A549 treated with CORT108297 at 1 μM for 4 hours (cell line): ENCODE data around the gene OR51S1. TPM values are rescaled to one million over a fixed set of nuclear protein-coding genes. Genes with fewer than 3 reads are reported as not detected.

Experiments used
- total RNA-seq: library from RNA; stranded (reverse); fragments of 200-300 nt; extraction: Qiagen RNA extraction; gene quantifications from 5 replicates; pipeline ENCODE4 v1.2.3, GENCODE V29; 2022

Gene OR51S1
- not detected in 5 replicates for total RNA-seq

GRCh38 chr11:4848908-4849532 lies at the start of gene OR51S1:
Gene OR51S1 (minus strand): TSS chr11:4849208. CDS start chr11:4849208, 0 bp downstream.

GRCh38 chr11:4881860-4882500 lies 33.0 kb upstream of the OR51S1 start, which contains the start of gene OR51T1:
Gene OR51T1 (plus strand): TSS chr11:4881900. CDS start chr11:4881900, 0 bp downstream.

GRCh38 chr11:4821021-4821420 lies 28.0 kb downstream of the OR51S1 start, which contains the start of gene OR51F2:
Gene OR51F2 (plus strand): TSS chr11:4821321. CDS start chr11:4821422, 101 bp downstream.

GRCh38 chr11:4804280-4804679 lies 44.7 kb downstream of the OR51S1 start, which contains the start of gene OR52R1:
Gene OR52R1 (minus strand): TSS chr11:4804380. CDS start chr11:4804380, 0 bp downstream.

Other genes starting within 250 kb of the OR51S1 start
- 8.3 to 10.6 TPM (median 8.9 TPM) in 5 replicates for gene TRIM68, start 241.0 kb downstream of the OR51S1 start, total RNA-seq
- gene OR51D1, start 211.7 kb downstream of the OR51S1 start, total RNA-seq, result not detected in 5 replicates
- not detected in 5 replicates for gene OR51E1, start 205.2 kb downstream of the OR51S1 start, total RNA-seq
- gene OR51E2, start 151.4 kb downstream of the OR51S1 start, total RNA-seq, result not detected in 5 replicates
- 0.14 TPM in 1 of 5 replicates, not detected in the others for gene MMP26, start 144.4 kb downstream of the OR51S1 start, total RNA-seq
- gene OR51F1, start 79.3 kb downstream of the OR51S1 start, total RNA-seq, result not detected in 5 replicates
- gene OR52R1, start 44.8 kb downstream of the OR51S1 start, total RNA-seq, result not detected in 5 replicates
- gene OR51F2, start 27.9 kb downstream of the OR51S1 start, total RNA-seq, result not detected in 5 replicates
- gene OR51T1, start 32.7 kb upstream of the OR51S1 start, total RNA-seq, result not detected in 5 replicates
- not detected in 5 replicates for gene OR51A7, start 54.6 kb upstream of the OR51S1 start, total RNA-seq
- not detected in 5 replicates for gene OR51G2, start 70.1 kb upstream of the OR51S1 start, total RNA-seq
- gene OR51G1, start 75.1 kb upstream of the OR51S1 start, total RNA-seq, result not detected in 5 replicates
- gene OR51A4, start 98.4 kb upstream of the OR51S1 start, total RNA-seq, result not detected in 5 replicates
- not detected in 5 replicates for gene OR51A2, start 106.5 kb upstream of the OR51S1 start, total RNA-seq
- not detected in 5 replicates for gene OR51L1, start 145.6 kb upstream of the OR51S1 start, total RNA-seq
- gene OR52J3, start 197.3 kb upstream of the OR51S1 start, total RNA-seq, result not detected in 5 replicates
- gene OR52E2, start 210.4 kb upstream of the OR51S1 start, total RNA-seq, result not detected in 5 replicates
- gene OR52E1, start 220.4 kb upstream of the OR51S1 start, total RNA-seq, result not detected in 5 replicates